Cortex of kidney (tissue), 1 donor: Measurements from ENCODE around the gene CFAP58.

Experiments
- DNase-seq: peaks from one replicate; lab custom pipeline; 2025; lab: John Stamatoyannopoulos, UW

CFAP58 gene

GRCh38 chr10:104353325-104354048, at the start of gene CFAP58:
Gene CFAP58, plus strand, starts transcription at chr10:104353833. Its CDS starts 65 bp downstream, at chr10:104353898.
- DNase-seq, result no peak

GRCh38 chr10:104304356-104304745, 49.3 kb upstream of the CFAP58 start:
- DNase-seq, result no peak

GRCh38 chr10:104304927-104305326, 48.7 kb upstream of the CFAP58 start:
- DNase-seq, result no peak

GRCh38 chr10:104306897-104307296, 46.7 kb upstream of the CFAP58 start:
- no peak for DNase-seq

- DNase-seq, result no peak
Measured at GRCh38 chr10:104307576-104308438, 45.8 kb upstream of the CFAP58 start.

- DNase-seq, result no peak
Measured at GRCh38 chr10:104308439-104308903, 45.2 kb upstream of the CFAP58 start.

GRCh38 chr10:104309980-104310978, 43.4 kb upstream of the CFAP58 start:
- no peak for DNase-seq

GRCh38 chr10:104311184-104311720, 42.4 kb upstream of the CFAP58 start:
- no peak for DNase-seq

- DNase-seq, result no peak
Measured at GRCh38 chr10:104314591-104315485, 38.8 kb upstream of the CFAP58 start.

- DNase-seq, result no peak
Measured at GRCh38 chr10:104315486-104315921, 38.1 kb upstream of the CFAP58 start.

GRCh38 chr10:104316321-104317099, 37.1 kb upstream of the CFAP58 start:
- DNase-seq, result no peak

GRCh38 chr10:104317269-104317710, 36.3 kb upstream of the CFAP58 start:
- no peak for DNase-seq

GRCh38 chr10:104317726-104318299, 35.8 kb upstream of the CFAP58 start:
- no peak for DNase-seq

GRCh38 chr10:104318326-104318725, 35.3 kb upstream of the CFAP58 start:
- no peak for DNase-seq

- no peak for DNase-seq
Measured at GRCh38 chr10:104318810-104319741, 34.6 kb upstream of the CFAP58 start.

GRCh38 chr10:104321226-104321625, 32.4 kb upstream of the CFAP58 start:
- DNase-seq, result no peak

- no peak for DNase-seq
Measured at GRCh38 chr10:104321725-104322415, 31.8 kb upstream of the CFAP58 start.
